ENCODE results near the gene DYNLT5.

- TF ChIP-seq, protein P1, sequence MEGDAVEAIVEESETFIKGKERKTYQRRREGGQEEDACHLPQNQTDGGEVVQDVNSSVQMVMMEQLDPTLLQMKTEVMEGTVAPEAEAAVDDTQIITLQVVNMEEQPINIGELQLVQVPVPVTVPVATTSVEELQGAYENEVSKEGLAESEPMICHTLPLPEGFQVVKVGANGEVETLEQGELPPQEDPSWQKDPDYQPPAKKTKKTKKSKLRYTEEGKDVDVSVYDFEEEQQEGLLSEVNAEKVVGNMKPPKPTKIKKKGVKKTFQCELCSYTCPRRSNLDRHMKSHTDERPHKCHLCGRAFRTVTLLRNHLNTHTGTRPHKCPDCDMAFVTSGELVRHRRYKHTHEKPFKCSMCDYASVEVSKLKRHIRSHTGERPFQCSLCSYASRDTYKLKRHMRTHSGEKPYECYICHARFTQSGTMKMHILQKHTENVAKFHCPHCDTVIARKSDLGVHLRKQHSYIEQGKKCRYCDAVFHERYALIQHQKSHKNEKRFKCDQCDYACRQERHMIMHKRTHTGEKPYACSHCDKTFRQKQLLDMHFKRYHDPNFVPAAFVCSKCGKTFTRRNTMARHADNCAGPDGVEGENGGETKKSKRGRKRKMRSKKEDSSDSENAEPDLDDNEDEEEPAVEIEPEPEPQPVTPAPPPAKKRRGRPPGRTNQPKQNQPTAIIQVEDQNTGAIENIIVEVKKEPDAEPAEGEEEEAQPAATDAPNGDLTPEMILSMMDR (IDR thresholded peaks at IDR 0.05): no peak
- no peak for TF ChIP-seq POLR2A (IDR thresholded peaks at IDR 0.05)
- no peak for TF ChIP-seq POLR2AphosphoS5 (IDR thresholded peaks at IDR 0.05)
Observed at GRCh38 chr1:66809245-66809644, 57.0 kb downstream of the DYNLT5 start.
